GM18526 (cell line): ENCODE data around the gene SLC35D3.

Experiments used
- POLR2A ChIP-seq: IDR thresholded peaks from 3 replicates; pipeline ENCODE4 v1.6.1; 2011; ENCODE audit not compliant: insufficient read length; ENCODE audit errors: extremely low read depth

Gene SLC35D3

GRCh38 chr6:136921936-136922684 is at the start of gene SLC35D3:
Gene SLC35D3 (plus strand): TSS chr6:136922301. CDS start chr6:136922429, 128 bp downstream.
- TF ChIP-seq POLR2A, result no peak

GRCh38 chr6:136873748-136874147 is 48.4 kb upstream of the SLC35D3 start:
- no peak for TF ChIP-seq POLR2A

- no peak for TF ChIP-seq POLR2A
Measured at GRCh38 chr6:136880748-136881460, 41.2 kb upstream of the SLC35D3 start.

GRCh38 chr6:136886091-136886490 is 36.0 kb upstream of the SLC35D3 start:
- TF ChIP-seq POLR2A, result no peak

GRCh38 chr6:136887953-136888352 is 34.1 kb upstream of the SLC35D3 start:
- TF ChIP-seq POLR2A, result no peak

- TF ChIP-seq POLR2A, result no peak
Measured at GRCh38 chr6:136889271-136890193, 32.6 kb upstream of the SLC35D3 start.

GRCh38 chr6:136890194-136890839 is 31.8 kb upstream of the SLC35D3 start:
- TF ChIP-seq POLR2A, result no peak

- no peak for TF ChIP-seq POLR2A
Measured at GRCh38 chr6:136890986-136891385, 31.1 kb upstream of the SLC35D3 start.

GRCh38 chr6:136893187-136893586 is 28.9 kb upstream of the SLC35D3 start:
- TF ChIP-seq POLR2A, result no peak

GRCh38 chr6:136895901-136896300 is 26.2 kb upstream of the SLC35D3 start:
- no peak for TF ChIP-seq POLR2A

- no peak for TF ChIP-seq POLR2A
Measured at GRCh38 chr6:136897071-136897470, 25.0 kb upstream of the SLC35D3 start.

GRCh38 chr6:136901212-136901784 is 20.8 kb upstream of the SLC35D3 start:
- no peak for TF ChIP-seq POLR2A

- TF ChIP-seq POLR2A, result no peak
Measured at GRCh38 chr6:136914947-136915346, 7.2 kb upstream of the SLC35D3 start.

- TF ChIP-seq POLR2A, result no peak
Measured at GRCh38 chr6:136918706-136919105, 3.4 kb upstream of the SLC35D3 start.

- no peak for TF ChIP-seq POLR2A
Measured at GRCh38 chr6:136920216-136920615, 1.9 kb upstream of the SLC35D3 start.
